Peyer's patch (tissue), 4 donors: ENCODE results near the gene RXRA. TPM values are rescaled to one million over a fixed set of nuclear protein-coding genes. Genes with fewer than 3 reads are reported as not detected.

ENCODE experiments used
- DNase-seq, 3 donors: peaks; one replicate each; pipeline ENCODE4 v3.0.0-alpha.2; 2017 to 2019
- H3K27ac ChIP-seq, 4 donors: fragments of 200-600 bp; sonication (generic); one replicate each; pipeline ENCODE4 v1.5.1; 2016 to 2019
- H3K27me3 ChIP-seq, 2 donors: fragments of 200-600 bp; sonication (generic); one replicate each; pipeline ENCODE4 v1.5.1; 2019
- H3K36me3 ChIP-seq, 3 donors: fragments of 200-600 bp; sonication (generic); one replicate each; pipeline ENCODE4 v1.5.1; 2016 to 2019
- H3K4me1 ChIP-seq, 4 donors: fragments of 200-600 bp; sonication (generic); one replicate each; pipeline ENCODE4 v1.5.1; 2016 to 2019
- H3K4me3 ChIP-seq, 4 donors: fragments of 200-600 bp; sonication (generic); 1 replicate in 3 of 4; 2 replicates in 1 of 4; pipeline ENCODE4 v1.5.1; 2016 to 2019; ENCODE audit warnings: mild to moderate bottlenecking in 1 of 4
- H3K9me3 ChIP-seq, 4 donors: fragments of 200-600 bp; sonication (generic); one replicate each; pipeline ENCODE4 v1.5.1; 2016 to 2019; ENCODE audit warnings: mild to moderate bottlenecking in 1 of 4
- POLR2A ChIP-seq, 2 donors: fragments of 450-650 bp; IDR thresholded peaks; one replicate each; pipeline ENCODE4 v1.5.1; 2017; ENCODE audit warnings: antibody characterized with exemption in 2 of 2, mild to moderate bottlenecking in 2 of 2, moderate library complexity in 2 of 2
- total RNA-seq, 4 donors: library from RNA; depleted of rRNA; stranded (reverse); fragments of >200 nt; gene quantifications; one replicate each; pipeline ENCODE4 v1.1.0, GENCODE V29; 2016
- TF ChIP-seq, protein P1 (sequence below), 6 experiments: fragments of 450-650 bp in 4 of 6; fragments of 200-600 bp in 2 of 6; sonication (generic) in 1 of 6; IDR thresholded peaks; one replicate each; pipeline ENCODE4 v1.5.1; 2017 to 2019; ENCODE audit warnings: antibody characterized with exemption in 6 of 6, mild to moderate bottlenecking in 3 of 6, moderate library complexity in 1 of 6

Gene RXRA
- total RNA-seq, 4 donors from 2014 or later = 54.5 to 83.6 (median 65.4) TPM

DNA sequence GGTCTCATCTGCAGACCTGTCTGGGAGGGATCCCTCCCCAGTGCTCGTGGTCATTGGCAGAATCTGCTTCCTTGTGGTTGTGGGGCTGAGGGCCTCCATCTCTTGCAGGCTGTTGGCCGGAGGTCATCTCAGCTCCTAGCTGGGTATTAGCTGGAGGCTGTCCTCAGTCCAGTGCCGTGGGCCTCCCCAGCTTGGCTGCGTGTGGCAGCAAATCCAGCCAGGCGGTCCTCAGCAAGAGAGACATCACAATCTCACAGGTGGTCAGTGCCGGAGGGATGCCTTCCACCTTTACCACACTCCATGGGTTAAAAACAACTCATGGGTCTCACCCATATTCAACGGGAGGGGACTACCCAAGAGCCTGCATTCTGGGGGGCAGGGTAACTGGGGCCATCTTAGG is 155.5 kb downstream of the RXRA start:
- Histone ChIP-seq H3K27ac (no peak overlapping the region), H3K27me3 (no peaks in the 10 kb centered on the region), H3K4me3 (no peak overlapping the region), H3K36me3 (no peaks in the 10 kb centered on the region), H3K4me1 (no peaks in the 10 kb centered on the region), H3K9me3 (no peaks in the 10 kb centered on the region)
- no peak for DNase-seq
- no peak for TF ChIP-seq POLR2A (IDR thresholded peaks at IDR 0.05)
- TF ChIP-seq, protein P1, sequence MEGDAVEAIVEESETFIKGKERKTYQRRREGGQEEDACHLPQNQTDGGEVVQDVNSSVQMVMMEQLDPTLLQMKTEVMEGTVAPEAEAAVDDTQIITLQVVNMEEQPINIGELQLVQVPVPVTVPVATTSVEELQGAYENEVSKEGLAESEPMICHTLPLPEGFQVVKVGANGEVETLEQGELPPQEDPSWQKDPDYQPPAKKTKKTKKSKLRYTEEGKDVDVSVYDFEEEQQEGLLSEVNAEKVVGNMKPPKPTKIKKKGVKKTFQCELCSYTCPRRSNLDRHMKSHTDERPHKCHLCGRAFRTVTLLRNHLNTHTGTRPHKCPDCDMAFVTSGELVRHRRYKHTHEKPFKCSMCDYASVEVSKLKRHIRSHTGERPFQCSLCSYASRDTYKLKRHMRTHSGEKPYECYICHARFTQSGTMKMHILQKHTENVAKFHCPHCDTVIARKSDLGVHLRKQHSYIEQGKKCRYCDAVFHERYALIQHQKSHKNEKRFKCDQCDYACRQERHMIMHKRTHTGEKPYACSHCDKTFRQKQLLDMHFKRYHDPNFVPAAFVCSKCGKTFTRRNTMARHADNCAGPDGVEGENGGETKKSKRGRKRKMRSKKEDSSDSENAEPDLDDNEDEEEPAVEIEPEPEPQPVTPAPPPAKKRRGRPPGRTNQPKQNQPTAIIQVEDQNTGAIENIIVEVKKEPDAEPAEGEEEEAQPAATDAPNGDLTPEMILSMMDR (IDR thresholded peaks at IDR 0.05) = no peak

DNA sequence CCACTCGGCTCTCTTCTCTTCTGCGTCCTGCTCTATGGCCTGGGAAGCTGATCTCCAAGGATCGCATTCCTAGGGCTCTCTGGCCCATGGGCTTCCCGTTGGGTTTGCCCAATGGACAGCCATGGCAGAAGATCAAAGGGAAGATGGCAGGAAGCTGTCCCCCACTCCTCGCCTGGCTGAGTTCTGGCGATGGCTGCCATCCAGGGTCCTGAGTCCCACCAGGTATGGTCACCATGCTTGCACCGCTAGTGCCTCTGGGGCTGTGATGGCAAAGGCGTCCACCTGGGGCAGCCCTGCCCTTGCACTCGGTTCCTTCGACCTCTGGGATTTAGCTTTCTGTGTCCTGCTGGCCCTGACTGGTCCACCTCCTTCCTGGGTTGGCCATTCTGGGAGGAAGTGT is 156.0 kb downstream of the RXRA start:
- H3K9me3 ChIP-seq = no peaks in the 10 kb centered on the region
- no peaks in the 10 kb centered on the region for H3K36me3 ChIP-seq
- no peak overlapping the region for H3K27ac ChIP-seq
- no peaks in the 10 kb centered on the region for H3K27me3 ChIP-seq
- H3K4me3 ChIP-seq = no peak overlapping the region
- TF ChIP-seq POLR2A (IDR thresholded peaks at IDR 0.05) = no peak
- TF ChIP-seq, protein P1 (IDR thresholded peaks at IDR 0.05) = no peak
- H3K4me1 ChIP-seq = no peaks in the 10 kb centered on the region
- DNase-seq = no peak

DNA sequence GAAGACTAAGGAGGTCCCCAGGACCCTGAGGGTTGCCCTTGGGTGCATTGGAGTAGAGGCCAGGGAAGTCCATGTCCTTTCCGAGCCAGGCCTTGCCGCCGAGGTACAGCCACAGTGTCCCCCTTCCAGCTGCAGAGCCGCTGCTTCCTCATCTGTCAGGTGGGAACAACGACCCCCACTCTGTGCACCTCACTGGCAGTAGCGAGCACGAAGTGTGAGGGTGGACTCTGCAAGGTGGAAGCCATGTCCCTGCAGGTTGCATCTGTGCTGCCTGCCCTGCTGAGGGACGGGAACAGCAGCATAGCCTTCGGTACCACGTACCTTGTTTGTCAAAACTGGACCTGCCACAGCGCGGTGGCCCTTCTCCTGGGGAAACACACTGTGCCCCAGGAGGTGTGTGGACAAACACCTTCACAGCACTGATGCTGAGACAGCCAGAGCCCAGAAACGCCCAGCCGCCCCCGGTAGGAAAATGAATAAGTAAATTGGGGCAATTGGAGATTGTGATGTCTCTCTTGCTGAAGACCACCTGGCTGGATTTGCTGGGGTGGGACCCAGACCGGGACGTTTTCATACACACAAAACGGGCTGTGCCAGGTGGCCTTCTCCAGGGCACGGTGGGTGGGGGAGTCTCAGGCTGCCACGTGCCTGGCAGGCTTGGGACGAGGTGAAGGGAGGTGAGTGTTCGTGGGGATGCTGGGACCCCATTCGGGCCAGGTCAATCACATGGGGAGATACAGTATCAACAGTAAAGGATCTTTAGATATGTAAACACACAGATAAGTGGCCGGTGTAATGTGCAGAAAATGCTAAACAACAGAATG is 157.3 kb downstream of the RXRA start:
- Histone ChIP-seq H3K4me1 (no peaks in the 10 kb centered on the region), H3K27ac (no peak overlapping the region), H3K9me3 (no peaks in the 10 kb centered on the region), H3K36me3 (no peaks in the 10 kb centered on the region), H3K27me3 (no peaks in the 10 kb centered on the region), H3K4me3 (no peak overlapping the region)
- TF ChIP-seq, protein P1 (IDR thresholded peaks at IDR 0.05) = no peak
- TF ChIP-seq POLR2A (IDR thresholded peaks at IDR 0.05) = no peak
- no peak for DNase-seq

DNA sequence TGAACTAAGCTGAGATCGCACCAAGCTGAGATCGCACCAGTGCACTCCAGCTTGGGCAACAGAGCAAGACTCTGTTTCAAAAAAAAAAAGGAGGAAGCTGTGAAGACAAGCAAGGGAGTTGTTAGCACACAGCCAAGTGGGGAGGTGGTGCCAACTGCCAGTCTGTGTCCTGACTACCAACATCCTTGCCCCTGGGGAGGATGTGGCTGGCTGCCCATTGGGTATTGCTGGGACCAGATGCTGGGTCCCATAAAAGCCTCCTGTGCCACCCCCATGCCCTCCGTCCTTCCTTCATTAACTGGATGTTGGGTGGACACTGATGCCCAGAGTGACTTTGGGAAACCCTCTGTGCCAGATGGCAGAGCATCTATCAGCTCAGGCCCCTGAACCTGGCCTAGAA is 158.2 kb downstream of the RXRA start:
- Histone ChIP-seq H3K27ac (no peak overlapping the region), H3K27me3 (no peaks in the 10 kb centered on the region), H3K9me3 (no peaks in the 10 kb centered on the region), H3K4me3 (no peak overlapping the region), H3K4me1 (no peaks in the 10 kb centered on the region), H3K36me3 (no peaks in the 10 kb centered on the region)
- TF ChIP-seq POLR2A (IDR thresholded peaks at IDR 0.05) = no peak
- TF ChIP-seq, protein P1 (IDR thresholded peaks at IDR 0.05) = no peak
- DNase-seq = peak in 1 of 3 donors; percentile 31

DNA sequence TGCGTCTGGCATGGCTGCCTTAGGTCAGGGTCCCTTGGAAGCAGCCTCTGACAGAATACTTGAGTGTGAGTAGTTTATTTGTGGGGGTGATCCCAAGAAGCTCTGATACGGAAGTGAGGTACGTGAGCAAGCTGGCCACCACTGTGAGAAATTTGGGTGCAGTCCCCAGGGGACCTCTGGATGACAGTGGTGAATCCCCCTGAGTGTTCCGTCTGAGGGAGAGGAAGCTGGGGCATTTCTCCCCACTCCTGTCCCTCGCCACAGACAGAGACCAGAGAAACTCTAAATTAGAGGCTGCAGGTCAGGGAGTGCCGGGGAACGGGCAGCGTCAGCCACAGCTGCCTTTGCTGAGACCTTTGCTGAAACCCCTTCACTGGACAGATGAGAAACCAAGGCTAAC is 159.4 kb downstream of the RXRA start:
- Histone ChIP-seq H3K36me3 (no peaks in the 10 kb centered on the region), H3K27me3 (no peaks in the 10 kb centered on the region), H3K27ac (no peak overlapping the region), H3K4me1 (no peaks in the 10 kb centered on the region), H3K4me3 (no peak overlapping the region), H3K9me3 (no peaks in the 10 kb centered on the region)
- no peak for TF ChIP-seq POLR2A (IDR thresholded peaks at IDR 0.05)
- TF ChIP-seq, protein P1 (IDR thresholded peaks at IDR 0.05) = no peak
- peak in 2 of 3 donors; percentile 18 to 27 for DNase-seq
